Measurements from ENCODE around the gene SPTBN1.

Gene SPTBN1

GRCh38 chr2:54631755-54632154 lies 175.6 kb downstream of the SPTBN1 start:
- TF ChIP-seq CTCF (IDR thresholded peaks at IDR 0.05) = no peak

- no peak for TF ChIP-seq CTCF (IDR thresholded peaks at IDR 0.05)
Measured at GRCh38 chr2:54632733-54633692, 176.9 kb downstream of the SPTBN1 start.

DNA sequence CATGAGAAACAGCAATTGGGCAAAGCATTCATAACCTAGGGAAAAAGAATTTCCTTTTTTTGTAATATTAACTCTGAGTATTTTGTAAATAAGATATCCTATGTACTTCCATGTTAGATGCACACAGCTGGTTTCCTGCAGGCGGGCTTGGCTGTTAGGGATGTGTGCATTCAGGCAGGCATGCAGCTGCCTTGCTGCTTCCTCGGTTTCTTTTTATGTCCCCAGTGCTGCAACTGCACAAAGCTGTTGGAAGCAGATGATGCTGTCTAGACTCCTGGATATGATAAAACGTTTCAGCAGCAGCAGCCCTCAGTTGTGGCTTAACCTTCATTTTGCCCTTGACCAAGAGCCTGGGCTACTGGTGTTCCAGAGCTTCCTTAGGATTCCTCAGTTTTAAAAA lies 177.9 kb downstream of the SPTBN1 start:
- no peak for TF ChIP-seq CTCF (IDR thresholded peaks at IDR 0.05)

DNA sequence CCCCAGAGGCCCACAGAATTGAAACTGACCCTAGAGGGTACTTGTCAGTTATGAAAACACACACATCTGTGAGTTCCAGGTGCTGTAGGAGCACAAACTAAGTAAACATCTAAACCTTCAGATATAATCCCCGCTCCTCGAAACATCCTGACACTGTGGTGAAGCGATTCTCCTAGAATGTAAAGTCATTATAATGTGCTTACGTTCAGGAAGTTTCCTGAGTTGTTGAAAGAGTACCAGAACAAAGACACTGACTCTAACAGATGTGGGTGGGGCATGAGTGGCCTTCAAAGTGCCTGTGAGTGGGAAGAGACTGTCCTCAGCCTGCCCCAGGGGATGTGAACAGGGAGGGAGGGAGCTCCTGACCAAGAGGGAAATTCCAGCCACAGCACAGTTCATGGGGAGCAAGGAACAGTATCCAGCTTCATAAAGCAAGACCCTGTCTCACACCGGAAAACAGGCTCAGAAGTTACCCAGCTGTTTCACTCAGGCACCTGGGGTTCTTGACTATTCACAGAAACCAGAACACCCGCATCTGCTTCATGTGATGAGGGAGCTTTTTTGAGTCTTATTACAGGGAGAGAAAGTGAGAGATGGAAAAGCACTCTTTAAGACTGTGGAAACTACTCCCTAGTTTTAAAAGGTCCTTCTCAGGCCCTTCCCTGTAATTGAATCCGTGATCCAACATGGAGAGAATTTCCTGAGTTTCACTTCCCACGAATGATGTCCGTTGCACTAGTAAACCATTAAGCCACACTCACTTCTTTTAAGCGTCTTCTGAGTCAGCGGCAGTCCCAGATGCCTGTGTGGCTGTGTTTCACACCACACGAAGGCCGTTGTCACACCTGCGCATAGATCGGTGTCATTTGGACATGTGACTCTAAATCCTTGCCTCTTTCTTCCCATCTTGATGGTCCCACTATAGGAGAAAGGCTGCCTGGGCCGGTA lies 178.7 kb downstream of the SPTBN1 start:
- no peak for TF ChIP-seq CTCF (IDR thresholded peaks at IDR 0.05)

DNA sequence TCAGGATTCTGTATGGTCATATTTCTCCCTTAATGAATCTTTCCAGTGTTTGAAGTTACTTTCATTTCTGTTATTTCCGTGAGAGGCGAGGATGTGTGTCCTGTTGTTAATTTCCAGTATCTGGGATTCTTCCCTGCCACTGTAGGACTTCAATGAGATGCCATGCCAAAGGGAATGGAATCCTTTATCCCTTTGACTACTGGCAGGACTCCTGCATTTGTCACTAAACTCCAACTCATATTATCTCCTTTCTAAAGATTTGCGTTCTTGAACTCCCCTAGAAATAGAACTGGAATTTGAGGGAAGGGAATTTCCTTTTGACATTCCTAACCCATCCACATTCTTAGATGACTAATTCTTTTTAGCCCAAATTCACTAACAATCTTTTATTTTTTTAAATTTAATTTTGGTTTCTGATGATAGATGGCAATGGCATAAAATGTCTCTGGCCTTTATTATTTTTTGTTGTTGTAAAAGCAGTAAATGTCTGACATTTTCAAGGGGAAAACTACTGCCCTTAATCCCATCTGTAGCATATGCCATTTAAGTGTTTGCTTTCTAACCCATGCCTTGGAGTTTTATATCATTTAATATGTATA lies 179.5 kb downstream of the SPTBN1 start:
- TF ChIP-seq CTCF (IDR thresholded peaks at IDR 0.05) = no peak

DNA sequence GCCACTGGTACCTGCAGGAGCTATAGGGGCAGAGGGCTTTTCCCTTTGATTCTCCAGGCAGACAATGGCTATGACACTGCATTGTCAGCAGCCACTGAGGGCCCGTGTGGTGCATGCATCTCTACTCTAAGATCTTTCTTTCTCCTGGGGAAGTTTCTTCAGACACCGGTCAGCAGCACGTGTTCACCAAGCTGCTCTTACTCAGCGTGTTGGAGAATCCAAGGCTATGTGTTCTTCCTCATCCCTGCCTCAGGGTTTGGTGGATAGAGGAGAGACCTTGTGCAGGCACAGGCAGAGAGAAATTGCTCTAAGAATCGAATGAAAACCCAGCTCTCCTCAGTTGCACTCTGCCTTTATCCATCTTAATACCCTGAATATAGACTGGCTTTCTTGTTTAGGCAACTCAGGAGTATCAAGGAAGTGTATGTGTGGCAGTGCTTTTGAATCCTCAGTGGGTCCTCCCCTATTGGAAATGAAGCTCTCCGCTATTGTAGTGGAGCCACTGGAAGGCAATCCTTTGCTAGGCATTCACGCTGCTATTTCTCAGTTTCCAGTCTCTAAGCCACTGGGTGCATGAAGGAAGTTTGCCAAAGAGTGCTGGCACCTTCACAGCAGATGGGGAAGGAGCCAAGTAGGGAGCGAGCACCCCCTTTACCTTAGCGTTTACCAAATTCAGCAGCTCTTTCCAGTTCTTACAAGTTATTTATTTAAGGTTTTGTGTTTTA lies 180.4 kb downstream of the SPTBN1 start:
- no peak for TF ChIP-seq CTCF (IDR thresholded peaks at IDR 0.05)

GRCh38 chr2:54638103-54638502 lies 182.0 kb downstream of the SPTBN1 start:
- TF ChIP-seq CTCF (IDR thresholded peaks at IDR 0.05) = no peak
